Activated T-helper 1 cell treated with anti-CD3 and anti-CD28 coated beads, Interleukin-2, amount 50 U/mL, for 16 hours (primary cell): ENCODE results near the gene DMWD.
"Not testable (repeated sequence)": the region's sequence is repeated elsewhere in the genome, so short reads cannot be mapped to it uniquely, and the experiment has no call there.

Experiments used
- DNase-seq, 2 donors: peaks; one replicate each; pipeline ENCODE4 v3.0.0-alpha.2; 2020; ENCODE audit warnings: low read depth in 1 of 2, low spot score in 1 of 2

DMWD gene

GRCh38 chr19:45817010-45817724 is 24.5 kb upstream of the DMWD start:
- DNase-seq, result peak; percentile 90 to 96

- DNase-seq, result no peak
These were observed 23.8 kb upstream of the DMWD start for GRCh38 chr19:45816236-45817009.

DNA sequence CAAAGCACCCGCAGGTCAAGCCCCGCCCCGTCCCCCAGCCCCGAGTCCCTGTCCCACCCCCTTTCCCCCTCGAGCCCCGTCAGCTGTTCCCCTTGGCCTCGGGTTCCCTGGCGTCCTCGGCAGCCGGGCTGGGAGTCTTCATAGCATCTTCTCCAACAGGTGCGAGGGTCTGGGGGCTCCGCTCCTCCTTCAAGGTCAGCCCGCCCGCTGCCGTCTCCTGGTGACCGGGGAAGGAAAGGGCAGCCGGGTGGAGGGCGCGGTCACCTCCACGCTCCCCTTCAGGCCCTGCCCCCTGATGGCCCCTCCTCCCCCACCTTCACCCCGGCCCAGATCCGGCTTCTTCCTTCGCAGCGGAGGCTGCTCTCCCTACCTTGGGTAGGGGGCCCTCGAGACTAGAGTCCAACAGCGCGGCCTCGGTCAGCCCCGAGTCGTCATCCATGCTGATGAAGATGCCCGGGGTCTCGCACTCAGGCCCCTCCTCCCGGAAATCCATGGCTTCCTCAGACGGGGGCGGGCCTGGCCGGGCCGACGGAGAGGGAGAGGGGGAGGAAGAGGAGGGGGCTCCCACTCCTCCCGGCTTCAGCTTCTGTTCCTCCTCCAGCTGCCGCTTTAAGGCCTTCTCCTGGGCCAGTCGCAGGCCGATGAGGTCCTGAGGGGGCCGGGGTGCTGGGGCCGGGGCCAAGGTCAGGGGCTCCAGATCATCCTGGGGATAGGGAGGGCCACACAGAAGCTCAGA is 23.0 kb upstream of the DMWD start:
- no peak for DNase-seq

GRCh38 chr19:45814851-45815480 is 22.3 kb upstream of the DMWD start, which contains the start of gene RSPH6A:
Gene RSPH6A, minus strand, starts transcription at chr19:45815308. Its CDS starts 132 bp downstream, at chr19:45815176.
- no peak for DNase-seq

DNA sequence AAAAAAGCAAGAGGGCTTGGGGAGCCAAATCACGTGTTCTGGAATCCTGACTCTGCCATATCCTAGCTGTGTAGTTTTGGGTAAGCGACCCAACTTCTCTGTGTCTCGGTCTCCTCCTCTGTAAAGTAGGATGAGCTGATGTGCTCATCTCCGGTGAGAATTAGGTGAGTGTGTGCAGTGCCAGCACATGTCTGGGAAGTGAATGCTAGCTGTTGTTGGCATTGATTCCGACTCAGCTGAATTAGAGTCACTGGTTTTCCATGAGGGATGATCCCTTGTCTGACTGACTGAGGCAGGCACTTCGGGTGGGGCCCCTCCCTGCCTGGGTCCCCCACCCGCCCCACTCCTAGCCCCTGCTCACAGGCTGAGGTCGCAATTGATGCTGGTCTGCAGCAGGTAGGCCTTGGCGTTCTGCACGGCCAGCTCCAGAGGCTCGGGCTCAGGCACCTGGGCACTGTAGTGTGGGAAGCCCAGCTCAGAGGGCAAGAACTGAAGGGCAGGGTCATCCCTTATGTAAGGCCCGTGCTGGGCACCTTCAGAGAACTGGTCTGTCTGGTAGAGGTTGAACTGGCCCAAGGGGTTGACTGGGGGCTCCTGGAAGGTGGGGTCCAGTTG is 21.6 kb upstream of the DMWD start:
- DNase-seq, result no peak

DNA sequence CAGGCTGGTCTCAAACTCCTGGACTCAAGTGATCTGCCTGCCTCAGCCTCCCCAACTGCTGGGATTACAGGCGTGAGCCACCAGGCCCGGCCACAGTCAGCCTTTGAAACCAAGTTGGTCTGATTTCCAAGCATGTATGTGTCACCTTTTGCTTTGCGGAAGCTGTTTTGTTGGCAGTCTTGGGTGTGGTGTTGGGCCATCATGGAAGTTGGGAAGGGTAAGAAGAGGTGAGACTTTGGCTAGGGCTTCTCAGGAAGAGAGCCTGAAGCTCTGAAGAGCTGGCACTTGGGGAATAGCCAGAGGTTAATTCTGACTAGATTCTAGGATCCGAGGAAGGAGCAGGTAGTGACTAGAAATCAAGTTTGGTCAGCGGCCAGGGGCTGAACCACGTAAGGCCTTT is 19.7 kb upstream of the DMWD start:
- no peak for DNase-seq

- no peak for DNase-seq
These were observed 17.1 kb upstream of the DMWD start for GRCh38 chr19:45809643-45810159.

DNA sequence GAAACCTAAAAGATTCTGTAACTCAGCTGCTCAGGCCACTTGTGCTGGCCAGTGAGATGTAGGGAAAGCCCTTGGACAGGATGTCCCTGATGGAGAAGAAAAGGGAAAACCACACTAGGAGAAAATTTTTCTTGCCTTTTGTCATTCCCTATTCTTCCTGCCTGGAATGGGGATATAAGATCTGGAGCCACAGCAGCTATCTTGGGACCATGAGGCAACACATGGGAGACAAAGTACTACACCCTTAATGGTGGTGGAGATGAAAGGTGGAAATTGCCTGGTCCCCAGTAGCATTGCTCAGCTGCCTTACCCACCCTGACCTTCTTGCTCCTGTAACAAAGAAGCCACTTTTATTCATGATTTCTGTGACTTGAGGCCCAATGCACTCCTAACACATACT is 13.1 kb upstream of the DMWD start:
- no peak for DNase-seq

DNA sequence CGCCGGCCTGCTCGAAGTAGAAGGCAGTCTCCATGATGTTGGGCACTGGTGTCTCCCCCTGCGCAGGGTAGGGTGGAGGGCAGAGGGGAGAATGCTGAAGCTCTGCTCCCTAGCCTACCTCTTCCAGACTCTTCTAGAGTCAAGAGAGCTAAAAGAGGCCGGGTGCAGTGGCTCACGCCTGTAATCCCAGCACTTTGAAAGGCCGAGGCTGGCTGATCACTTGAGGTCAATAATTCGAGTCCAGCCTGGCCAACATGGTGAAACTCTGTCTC is 12.2 kb upstream of the DMWD start:
- DNase-seq, result no peak

- DNase-seq, result no peak
These were observed 11.7 kb upstream of the DMWD start for GRCh38 chr19:45804140-45804958.

DNA sequence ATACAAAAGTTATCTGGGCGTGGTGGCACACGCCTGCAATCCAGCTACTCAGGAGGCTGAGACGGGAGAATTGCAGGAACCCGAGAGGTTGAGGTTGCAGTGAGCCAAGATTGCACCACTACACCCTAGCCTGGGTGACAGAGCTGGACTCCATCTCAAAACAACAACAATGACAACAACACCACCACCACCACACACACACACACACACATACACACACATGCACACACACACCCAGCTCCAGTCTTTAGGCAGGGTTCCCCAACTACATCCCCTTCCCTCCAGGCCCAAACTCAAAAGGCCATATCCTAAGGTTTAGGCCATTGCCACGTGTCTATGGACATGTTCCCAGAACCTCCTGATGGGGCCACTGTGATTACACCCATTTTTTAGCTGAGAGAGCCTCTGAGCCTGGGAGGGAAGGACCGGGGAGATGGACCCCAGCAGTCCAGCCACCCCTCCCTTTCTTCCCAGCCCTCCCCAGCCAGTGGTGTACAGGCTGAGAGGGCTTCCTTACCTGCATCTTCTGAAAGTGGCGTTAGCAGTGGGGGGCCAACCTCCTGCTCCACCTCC is 9.0 kb upstream of the DMWD start:
- DNase-seq, result no peak

DNA sequence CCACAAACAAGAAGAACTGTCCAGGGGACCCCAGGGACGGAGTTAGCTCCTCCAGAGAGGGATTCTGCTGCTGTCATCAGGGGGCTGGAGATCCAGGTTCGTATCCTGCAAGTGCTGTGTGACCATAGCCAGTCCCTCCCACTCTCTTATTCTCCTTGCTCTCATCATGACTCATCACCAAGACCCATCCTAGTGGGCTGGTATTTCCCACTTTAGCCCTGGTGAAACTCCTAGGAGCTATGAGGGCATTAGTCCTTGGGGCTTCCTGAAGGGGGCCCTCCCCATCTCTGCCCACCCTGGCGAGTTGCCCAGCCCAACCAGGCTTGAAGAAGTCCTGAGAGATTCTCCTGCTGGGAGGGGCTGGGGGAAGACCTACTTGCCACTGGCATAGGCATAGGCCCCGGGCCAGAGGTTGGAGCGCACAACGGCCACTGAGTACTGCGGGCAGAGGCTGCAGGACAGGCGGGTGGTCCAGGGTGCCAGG is 7.5 kb upstream of the DMWD start:
- DNase-seq, result no peak

- DNase-seq, result not testable (repeated sequence)
These were observed 6.9 kb upstream of the DMWD start for GRCh38 chr19:45799541-45799940.

- peak; percentile 23 to 42 for DNase-seq
These were observed 6.4 kb upstream of the DMWD start for GRCh38 chr19:45798995-45799517.

GRCh38 chr19:45794627-45795026 is 2.0 kb upstream of the DMWD start:
- no peak for DNase-seq

GRCh38 chr19:45793876-45794275 is 1.2 kb upstream of the DMWD start:
- DNase-seq, result no peak

- no peak for DNase-seq
These were observed 526 bp upstream of the DMWD start for GRCh38 chr19:45793178-45793564.

DNA sequence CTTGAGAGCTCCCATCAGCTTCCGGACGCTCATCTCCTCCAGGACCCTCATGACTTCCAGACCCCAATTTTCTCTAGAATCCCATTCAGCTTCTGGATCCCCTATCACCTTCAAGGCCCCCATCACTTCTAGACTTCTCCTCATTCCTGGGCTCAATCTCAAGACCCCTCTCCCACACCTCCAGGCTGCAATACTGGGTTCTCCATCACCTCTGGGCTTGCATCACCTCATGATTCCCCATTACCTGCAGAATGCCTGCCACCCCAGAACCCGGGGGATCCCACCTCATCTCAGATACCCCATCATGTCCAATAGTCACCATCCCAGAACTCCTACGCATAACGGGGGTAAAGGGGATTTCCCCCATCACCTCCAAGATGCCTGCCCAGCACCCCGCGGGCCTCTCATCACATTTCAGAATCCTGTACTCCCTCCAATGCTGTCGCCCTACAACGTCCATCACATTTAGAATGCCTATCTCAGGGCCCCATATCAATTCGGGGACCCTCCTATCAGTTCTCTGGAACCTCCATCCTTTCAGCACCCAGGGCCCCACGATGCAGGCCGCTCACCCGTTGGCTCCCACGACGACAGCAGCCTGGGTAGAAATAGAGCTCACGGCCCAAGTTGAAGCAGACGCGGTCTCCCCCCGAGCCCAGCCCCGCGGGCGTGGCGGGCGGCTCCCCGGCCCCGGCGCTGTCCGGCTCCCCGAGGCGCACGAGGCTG is 738 bp downstream of the DMWD start:
- DNase-seq, result no peak

- DNase-seq, result no peak
These were observed 1.7 kb downstream of the DMWD start for GRCh38 chr19:45790942-45791341.
